ENCODE data around the gene SLC11A1.

The SLC11A1 gene

GRCh38 chr2:218381916-218382366, at the start of gene SLC11A1:
TSS of gene SLC11A1 (plus strand) at chr2:218382273. CDS start at chr2:218382369, 96 bp downstream.
- DNase-seq (ENCODE audit: low read depth in 1 of 2, low spot score in 1 of 2), result no peak

GRCh38 chr2:218332288-218332687, 49.8 kb upstream of the SLC11A1 start:
- DNase-seq (ENCODE audit: low read depth in 1 of 2, low spot score in 1 of 2), result no peak

GRCh38 chr2:218332920-218333645, 49.0 kb upstream of the SLC11A1 start:
- DNase-seq (ENCODE audit: low read depth in 1 of 2, low spot score in 1 of 2), result no peak

- no peak for DNase-seq (ENCODE audit: low read depth in 1 of 2, low spot score in 1 of 2)
Measured at GRCh38 chr2:218334531-218334930, 47.5 kb upstream of the SLC11A1 start.

DNA sequence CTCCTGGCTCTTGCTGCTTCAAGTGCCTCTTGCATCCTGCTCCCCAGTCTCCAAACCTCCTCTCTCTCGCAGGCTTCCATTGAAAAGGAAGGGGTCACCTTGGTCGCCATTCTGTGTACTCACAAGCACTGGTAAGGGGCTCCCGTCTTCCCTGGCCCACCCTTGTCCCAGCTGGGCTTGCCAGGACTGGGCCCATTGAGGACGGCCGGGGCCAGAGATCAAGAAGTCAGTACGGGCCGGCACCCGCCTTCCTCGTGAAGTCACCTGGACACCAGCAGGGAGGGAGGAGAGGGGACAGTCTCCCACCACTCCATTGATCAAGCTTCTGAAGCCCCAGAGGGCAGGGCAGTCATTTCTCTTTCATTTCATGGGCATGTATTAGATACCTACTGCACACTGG, 41.4 kb upstream of the SLC11A1 start:
- no peak for DNase-seq (ENCODE audit: low read depth in 1 of 2, low spot score in 1 of 2)

DNA sequence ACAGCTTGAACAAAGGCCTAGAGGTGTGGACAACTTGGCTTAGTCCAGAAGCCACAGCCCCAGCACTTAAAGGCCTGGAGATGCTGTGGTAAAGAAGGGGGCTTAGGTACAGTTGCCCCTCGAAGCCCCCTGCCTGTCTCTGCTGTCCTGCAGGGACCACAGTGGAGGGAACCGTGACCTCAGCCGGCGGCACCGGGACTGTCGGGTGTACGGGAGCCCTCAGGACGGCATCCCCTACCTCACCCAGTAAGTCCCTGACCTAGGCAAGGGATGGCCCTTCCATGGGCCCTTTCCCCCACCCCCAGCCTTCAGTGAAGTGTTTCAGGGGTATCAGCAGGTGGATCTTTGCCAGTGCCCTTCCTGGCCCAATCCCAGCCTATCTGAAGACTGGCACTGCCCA, 40.7 kb upstream of the SLC11A1 start:
- DNase-seq (ENCODE audit: low read depth in 1 of 2, low spot score in 1 of 2), result no peak

- no peak for DNase-seq (ENCODE audit: low read depth in 1 of 2, low spot score in 1 of 2)
Measured at GRCh38 chr2:218342837-218343236, 39.2 kb upstream of the SLC11A1 start.

GRCh38 chr2:218343591-218343990, 38.5 kb upstream of the SLC11A1 start:
- DNase-seq (ENCODE audit: low read depth in 1 of 2, low spot score in 1 of 2), result no peak

- no peak for DNase-seq (ENCODE audit: low read depth in 1 of 2, low spot score in 1 of 2)
Measured at GRCh38 chr2:218344090-218344754, 37.9 kb upstream of the SLC11A1 start.

GRCh38 chr2:218344755-218345417, 37.2 kb upstream of the SLC11A1 start:
- no peak for DNase-seq (ENCODE audit: low read depth in 1 of 2, low spot score in 1 of 2)

GRCh38 chr2:218345491-218346236, 36.4 kb upstream of the SLC11A1 start:
- no peak for DNase-seq (ENCODE audit: low read depth in 1 of 2, low spot score in 1 of 2)

- no peak for DNase-seq (ENCODE audit: low read depth in 1 of 2, low spot score in 1 of 2)
Measured at GRCh38 chr2:218347172-218347571, 34.9 kb upstream of the SLC11A1 start.

GRCh38 chr2:218354045-218354444, 28.0 kb upstream of the SLC11A1 start:
- no peak for DNase-seq (ENCODE audit: low read depth in 1 of 2, low spot score in 1 of 2)

DNA sequence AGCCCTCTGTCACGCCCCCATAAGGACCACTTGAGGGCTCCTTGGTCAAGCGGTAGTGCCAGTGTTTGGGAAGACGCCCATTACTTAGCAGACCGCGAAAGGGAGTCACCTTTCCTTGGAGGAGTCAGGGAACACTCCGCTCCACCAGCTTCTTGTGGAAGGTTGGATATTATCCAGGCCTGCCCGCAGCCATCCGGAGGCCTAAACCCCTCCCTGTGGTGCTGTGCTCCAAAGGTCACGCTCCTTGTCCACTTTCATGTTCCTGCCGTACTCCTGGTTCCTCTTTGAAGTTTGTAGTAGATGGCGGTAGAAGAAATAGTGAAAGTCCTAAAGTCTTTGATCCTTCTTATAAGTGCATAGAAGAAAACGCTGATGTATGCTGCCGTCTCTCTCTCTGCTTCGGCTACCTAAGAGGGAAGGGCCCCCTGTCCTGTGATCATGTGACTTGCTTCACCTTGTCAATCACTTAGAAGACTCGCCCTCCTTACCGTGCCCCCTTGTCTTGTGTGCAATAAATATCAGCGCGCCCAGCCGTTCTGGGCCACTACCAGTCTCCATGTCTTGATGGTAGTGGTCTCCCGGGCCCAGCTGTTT, 27.1 kb upstream of the SLC11A1 start:
- no peak for DNase-seq (ENCODE audit: low read depth in 1 of 2, low spot score in 1 of 2)

- no peak for DNase-seq (ENCODE audit: low read depth in 1 of 2, low spot score in 1 of 2)
Measured at GRCh38 chr2:218357236-218358177, 24.6 kb upstream of the SLC11A1 start.

- DNase-seq (ENCODE audit: low read depth in 1 of 2, low spot score in 1 of 2), result no peak
Measured at GRCh38 chr2:218360453-218360852, 21.6 kb upstream of the SLC11A1 start.

DNA sequence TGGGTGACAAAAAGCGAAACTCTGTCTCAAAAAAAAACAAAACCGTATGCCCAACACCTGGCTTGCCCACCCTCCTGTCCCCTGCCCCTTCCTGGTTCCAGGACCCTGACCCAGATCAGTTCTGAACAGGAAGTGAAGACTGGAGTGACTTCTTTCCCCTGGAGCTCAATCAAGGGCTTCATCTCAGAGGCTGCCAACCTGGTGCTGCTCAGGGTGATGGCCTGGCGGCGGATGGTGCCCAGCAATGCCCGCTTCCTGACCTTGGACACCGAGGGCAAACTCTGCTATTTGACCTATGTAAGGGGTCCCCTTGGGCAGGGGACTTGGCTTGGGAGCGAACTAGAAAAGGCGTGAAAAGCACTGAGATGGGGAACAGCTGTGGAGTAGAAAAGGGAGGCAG, 19.5 kb upstream of the SLC11A1 start:
- DNase-seq (ENCODE audit: low read depth in 1 of 2, low spot score in 1 of 2), result no peak

DNA sequence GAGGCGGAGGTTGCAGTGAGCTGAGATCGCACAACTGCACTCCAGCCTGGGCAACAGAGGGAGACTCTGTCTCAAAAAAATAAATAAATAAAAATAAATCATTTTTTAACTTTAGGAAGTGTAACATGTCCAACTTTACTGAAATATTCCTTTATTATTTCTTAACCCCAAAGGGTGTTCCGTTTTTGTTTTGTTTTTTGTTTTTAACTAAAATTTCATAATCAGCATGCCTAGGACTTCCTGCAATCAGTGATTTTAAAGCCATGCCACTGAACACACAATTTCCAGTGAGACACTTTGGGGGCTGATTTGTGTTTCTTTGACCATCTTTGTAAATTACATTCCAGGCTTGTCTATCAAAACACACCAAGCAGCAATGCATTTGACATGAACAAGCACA, 18.3 kb upstream of the SLC11A1 start:
- DNase-seq (ENCODE audit: low read depth in 1 of 2, low spot score in 1 of 2), result no peak

GRCh38 chr2:218364196-218364595, 17.9 kb upstream of the SLC11A1 start:
- DNase-seq (ENCODE audit: low read depth in 1 of 2, low spot score in 1 of 2), result no peak
